GM23338 (cell line): Measurements from ENCODE around the gene ZNF324.
A peak's percentile ranks its signal among the peaks of the same experiment; 100 is the strongest.

Source experiments
- CREB1 ChIP-seq: fragments of 250-450 bp; sonication (Bioruptor Pico); IDR thresholded peaks from 2 replicates; pipeline ENCODE4 v1.5.0; 2020; ENCODE audit warnings: low read depth, mild to moderate bottlenecking, moderate library complexity
- EZH2 ChIP-seq: fragments of 200-600 bp; sonication (generic); IDR thresholded peaks from one replicate; pipeline ENCODE4 v1.8.0; 2017; ENCODE audit warnings: antibody characterized with exemption, mild to moderate bottlenecking, low read depth; ENCODE audit not compliant: unreplicated experiment
- POLR2AphosphoS5 ChIP-seq: IDR thresholded peaks from 2 replicates; pipeline ENCODE4 v1.6.1; 2016; ENCODE audit warnings: antibody characterized with exemption, low read depth
- TF ChIP-seq, protein P1 (sequence below), 2 experiments: fragments of 200-600 bp in 1 of 2; sonication (generic) in 1 of 2; conservative IDR thresholded peaks; 2 replicates each; pipeline versions ENCODE4 v1.5.1 to v1.6.1; 2016 to 2017; ENCODE audit warnings: antibody characterized with exemption in 2 of 2, low read depth in 2 of 2, mild to moderate bottlenecking in 2 of 2, moderate library complexity in 1 of 2

DNA sequence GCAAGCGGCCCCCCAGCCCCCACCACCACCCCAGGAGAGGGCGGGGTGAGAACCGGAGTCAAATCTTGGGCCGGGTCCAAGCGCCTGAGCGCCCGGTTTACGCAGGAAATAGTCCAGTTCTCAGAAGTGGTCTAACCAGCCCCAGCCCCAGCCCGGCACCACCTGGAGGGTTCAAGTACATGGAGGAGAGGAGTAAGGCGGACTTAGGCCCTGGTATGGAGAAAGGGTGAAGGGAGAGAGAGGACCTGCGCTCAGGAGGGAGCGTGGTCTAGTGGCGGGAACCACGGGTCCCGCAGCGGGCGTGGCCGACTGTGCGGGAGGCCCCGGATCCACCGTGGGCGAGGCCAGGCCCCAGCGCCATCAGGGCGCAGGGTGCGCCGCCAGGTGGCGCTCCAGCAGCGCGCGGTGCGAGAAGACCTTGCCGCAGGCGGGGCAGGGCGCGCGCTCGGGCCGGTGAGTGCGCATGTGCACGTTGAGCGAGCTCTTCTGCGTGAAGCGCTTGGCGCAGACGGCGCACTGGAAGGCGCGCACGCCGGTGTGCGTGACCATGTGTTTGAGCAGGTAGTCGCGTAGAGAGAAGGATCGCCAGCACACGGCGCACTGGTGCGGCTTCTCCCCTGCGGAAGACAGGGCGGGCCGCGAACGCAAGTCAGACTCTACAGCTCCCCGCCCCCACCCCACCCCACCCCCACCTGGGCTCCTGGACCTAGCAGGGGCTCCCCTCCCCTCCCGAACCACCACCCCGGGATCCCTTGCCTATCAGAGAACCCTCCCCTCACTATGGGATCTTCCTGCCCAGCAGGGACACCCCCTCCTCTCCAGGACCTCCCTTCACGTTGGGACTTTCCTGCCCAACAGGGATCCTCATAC lies 47.0 kb downstream of the ZNF324 start:
- TF ChIP-seq, protein P1, sequence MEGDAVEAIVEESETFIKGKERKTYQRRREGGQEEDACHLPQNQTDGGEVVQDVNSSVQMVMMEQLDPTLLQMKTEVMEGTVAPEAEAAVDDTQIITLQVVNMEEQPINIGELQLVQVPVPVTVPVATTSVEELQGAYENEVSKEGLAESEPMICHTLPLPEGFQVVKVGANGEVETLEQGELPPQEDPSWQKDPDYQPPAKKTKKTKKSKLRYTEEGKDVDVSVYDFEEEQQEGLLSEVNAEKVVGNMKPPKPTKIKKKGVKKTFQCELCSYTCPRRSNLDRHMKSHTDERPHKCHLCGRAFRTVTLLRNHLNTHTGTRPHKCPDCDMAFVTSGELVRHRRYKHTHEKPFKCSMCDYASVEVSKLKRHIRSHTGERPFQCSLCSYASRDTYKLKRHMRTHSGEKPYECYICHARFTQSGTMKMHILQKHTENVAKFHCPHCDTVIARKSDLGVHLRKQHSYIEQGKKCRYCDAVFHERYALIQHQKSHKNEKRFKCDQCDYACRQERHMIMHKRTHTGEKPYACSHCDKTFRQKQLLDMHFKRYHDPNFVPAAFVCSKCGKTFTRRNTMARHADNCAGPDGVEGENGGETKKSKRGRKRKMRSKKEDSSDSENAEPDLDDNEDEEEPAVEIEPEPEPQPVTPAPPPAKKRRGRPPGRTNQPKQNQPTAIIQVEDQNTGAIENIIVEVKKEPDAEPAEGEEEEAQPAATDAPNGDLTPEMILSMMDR (conservative IDR thresholded peaks at IDR 0.05; ENCODE audit: low read depth in 2 of 2) = peak; percentile 70 to 98
- TF ChIP-seq EZH2 = no peak
- peak; percentile 93 for TF ChIP-seq POLR2AphosphoS5
- peak; percentile 53 for TF ChIP-seq CREB1 (CRISPR knock-in tag)
